GM23338 (cell line): ENCODE measurements around the gene GCNT1. TPM values are rescaled to one million over a fixed set of nuclear protein-coding genes. Genes with fewer than 3 reads are reported as not detected.

Experiments
- ATAC-seq: fragments of 200-7000 bp; cut with Tn5 transposase; 3 replicates; pipeline ENCODE4 v1.9.1; 2020
- DNase-seq: peaks from one replicate; pipeline ENCODE4 v3.0.0-alpha.2; 2015; ENCODE audit warnings: low spot score
- H2AFZ ChIP-seq: fragments of 200-600 bp; sonication (generic); 2 replicates; pipeline ENCODE4 v1.8.0; 2016; ENCODE audit warnings: antibody characterized with exemption, mild to moderate bottlenecking, moderate library complexity
- H3F3A ChIP-seq: fragments of 200-600 bp; sonication (generic); replicated peaks from 2 replicates; pipeline ENCODE4 v1.8.0; 2017; ENCODE audit warnings: antibody characterized with exemption, mixed run types, low read depth
- H3K27ac ChIP-seq: fragments of 200-600 bp; sonication (generic); 2 replicates; pipeline ENCODE4 v1.6.1; 2016; ENCODE audit warnings: low read depth
- H3K27me3 ChIP-seq: fragments of 200-600 bp; sonication (generic); 2 replicates; pipeline ENCODE4 v1.8.0; 2016; ENCODE audit warnings: mild to moderate bottlenecking, mixed run types, moderate library complexity; ENCODE audit not compliant: insufficient read depth
- H3K36me3 ChIP-seq: fragments of 200-600 bp; sonication (generic); 2 replicates; pipeline ENCODE4 v1.8.0; 2016; ENCODE audit warnings: mild to moderate bottlenecking; ENCODE audit not compliant: insufficient read depth
- H3K4me1 ChIP-seq: fragments of 200-600 bp; sonication (generic); 2 replicates; pipeline ENCODE4 v1.8.0; 2016; ENCODE audit warnings: mild to moderate bottlenecking, moderate library complexity; ENCODE audit not compliant: insufficient read depth
- H3K4me2 ChIP-seq: fragments of 200-600 bp; sonication (generic); 2 replicates; pipeline ENCODE4 v1.7.1; 2017; ENCODE audit warnings: mixed run types
- H3K4me3 ChIP-seq: fragments of 200-600 bp; sonication (generic); 2 replicates; pipeline ENCODE4 v1.6.1; 2016; ENCODE audit warnings: mixed run types
- H3K79me2 ChIP-seq: fragments of 200-600 bp; sonication (generic); replicated peaks from 2 replicates; pipeline ENCODE4 v1.8.0; 2017; ENCODE audit warnings: mild to moderate bottlenecking; ENCODE audit not compliant: insufficient read depth
- H3K9me2 ChIP-seq: fragments of 200-600 bp; sonication (generic); 2 replicates; pipeline ENCODE4 v1.8.0; 2017; ENCODE audit not compliant: insufficient read depth
- H4K20me1 ChIP-seq: fragments of 200-600 bp; sonication (generic); replicated peaks from 2 replicates; pipeline ENCODE4 v1.8.0; 2017; ENCODE audit warnings: mild to moderate bottlenecking; ENCODE audit not compliant: insufficient read depth
- H3K27ac Mint-ChIP-seq: 2 replicates; pipeline ENCODE4 v1.8.0; 2020; ENCODE audit warnings: inconsistent platforms, mild to moderate bottlenecking, moderate library complexity, mixed read lengths
- H3K27me3 Mint-ChIP-seq: 3 replicates; pipeline ENCODE4 v1.8.0; 2022; ENCODE audit warnings: low read depth, mild to moderate bottlenecking, moderate library complexity, mixed read lengths, inconsistent platforms; ENCODE audit not compliant: insufficient read depth, poor library complexity
- H3K36me3 Mint-ChIP-seq: 3 replicates; pipeline ENCODE4 v1.8.0; 2021; ENCODE audit warnings: low read depth, mild to moderate bottlenecking, inconsistent platforms, moderate library complexity, mixed read lengths
- H3K4me1 Mint-ChIP-seq: 3 replicates; pipeline ENCODE4 v1.8.0; 2020; ENCODE audit warnings: mild to moderate bottlenecking, inconsistent platforms, mixed read lengths
- H3K4me3 Mint-ChIP-seq: 3 replicates; pipeline ENCODE4 v1.8.0; 2021; ENCODE audit warnings: moderate library complexity, mild to moderate bottlenecking, inconsistent platforms, mixed read lengths
- H3K9me3 Mint-ChIP-seq: 3 replicates; pipeline ENCODE4 v1.8.0; 2020; ENCODE audit warnings: moderate library complexity, mild to moderate bottlenecking, inconsistent platforms, mixed read lengths
- CTCF ChIP-seq, 2 experiments: fragments of 200-600 bp in 1 of 2; sonication (generic) in 1 of 2; conservative IDR thresholded peaks; 2 replicates each; pipeline versions ENCODE4 v1.5.1 to v1.6.1; 2016 to 2017; ENCODE audit warnings: antibody characterized with exemption in 2 of 2, low read depth in 2 of 2, mild to moderate bottlenecking in 2 of 2, moderate library complexity in 1 of 2
- EZH2 ChIP-seq: fragments of 200-600 bp; sonication (generic); IDR thresholded peaks from one replicate; pipeline ENCODE4 v1.8.0; 2017; ENCODE audit warnings: antibody characterized with exemption, mild to moderate bottlenecking, low read depth; ENCODE audit not compliant: unreplicated experiment
- EZH2phosphoT487 ChIP-seq: fragments of 200-600 bp; sonication (generic); IDR thresholded peaks from one replicate; pipeline ENCODE4 v1.8.1; 2018; ENCODE audit warnings: antibody characterized with exemption; ENCODE audit not compliant: unreplicated experiment
- NANOG ChIP-seq: IDR thresholded peaks from 2 replicates; pipeline ENCODE4 v1.6.1; 2016; ENCODE audit warnings: antibody characterized with exemption, borderline replicate concordance
- POLR2AphosphoS5 ChIP-seq: IDR thresholded peaks from 2 replicates; pipeline ENCODE4 v1.6.1; 2016; ENCODE audit warnings: antibody characterized with exemption, low read depth
- REST ChIP-seq: IDR thresholded peaks from one replicate; pipeline ENCODE4 v1.6.1; 2018; ENCODE audit warnings: antibody characterized with exemption; ENCODE audit not compliant: unreplicated experiment
- polyA plus RNA-seq: library from polyadenylated mRNA; unstranded; fragments of >200 nt; fragmentation: Nextera tagmentation; extraction: Ambion mirVana; gene quantifications from 2 replicates; pipeline ENCODE4 v1.2.1, GENCODE V29; 2016
- total RNA-seq: library from RNA; depleted of rRNA; stranded (reverse); fragments of >200 nt; shearing (Covaris generic); gene quantifications from 2 replicates; pipeline ENCODE4 v1.2.3, GENCODE V29; 2014

GCNT1 gene
- total and polyA plus RNA-seq, 2 experiments from 2014 or later, result 4.2 to 11.4 TPM

- no peak for TF ChIP-seq REST
Measured at GRCh38 chr9:76438841-76439588, 20.0 kb upstream of the GCNT1 start (continued).

GRCh38 chr9:76441551-76442322, 17.2 kb upstream of the GCNT1 start:
- TF ChIP-seq CTCF (conservative IDR thresholded peaks at IDR 0.05; ENCODE audit: low read depth in 2 of 2), result no peak

GRCh38 chr9:76443887-76444286, 15.1 kb upstream of the GCNT1 start:
- Mint-ChIP-seq H3K4me1 (no peaks in the 10 kb centered on the region), H3K27ac (no peak overlapping the region), H3K9me3 (peaks cover 21% of the 10 kb centered on the region), H3K27me3 (no peaks in the 10 kb centered on the region), H3K36me3 (peaks cover 12% of the 10 kb centered on the region), H3K4me3 (no peak overlapping the region)
- Histone ChIP-seq H3K4me3 (no peak overlapping the region), H3F3A (no peaks in the 10 kb centered on the region), H3K36me3 (no peaks in the 10 kb centered on the region), H3K4me1 (no peaks in the 10 kb centered on the region), H3K27ac (no peak overlapping the region), H4K20me1 (no peaks in the 10 kb centered on the region), H3K27me3 (no peaks in the 10 kb centered on the region), H2AFZ (no peak overlapping the region), H3K79me2 (no peaks in the 10 kb centered on the region), H3K9me2 (no peaks in the 10 kb centered on the region), H3K4me2 (no peak overlapping the region)
- DNase-seq (no peak), ATAC-seq (no peak)
- TF ChIP-seq NANOG (no peak), EZH2phosphoT487 (no peak), POLR2AphosphoS5 (no peak), EZH2 (no peak)

More at GRCh38 chr9:76441551-76442322, 17.2 kb upstream of the GCNT1 start:
- Histone ChIP-seq H3K27me3 (no peaks in the 10 kb centered on the region), H3K9me2 (no peaks in the 10 kb centered on the region), H2AFZ (no peak overlapping the region), H3F3A (no peaks in the 10 kb centered on the region), H3K36me3 (no peaks in the 10 kb centered on the region), H3K4me3 (no peak overlapping the region), H4K20me1 (no peaks in the 10 kb centered on the region), H3K4me2 (no peak overlapping the region), H3K27ac (no peak overlapping the region), H3K79me2 (no peaks in the 10 kb centered on the region), H3K4me1 (no peaks in the 10 kb centered on the region)
- Mint-ChIP-seq H3K27me3 (no peaks in the 10 kb centered on the region), H3K27ac (no peak overlapping the region), H3K9me3 (peaks cover 21% of the 10 kb centered on the region), H3K36me3 (peaks cover 12% of the 10 kb centered on the region), H3K4me1 (no peaks in the 10 kb centered on the region), H3K4me3 (no peak overlapping the region)
- ATAC-seq, result no peak
- DNase-seq, result no peak
